ENCODE data around the gene ERBB3. TPM values are rescaled to one million over a fixed set of nuclear protein-coding genes. Genes with fewer than 3 reads are reported as not detected.

The ERBB3 gene
- total RNA-seq, 2 donors from 2014 or later = 1.4 to 1.9 TPM

GRCh38 chr12:56121204-56121870 is 41.4 kb downstream of the ERBB3 start:
- Mint-ChIP-seq H3K36me3 (ENCODE audit: insufficient read depth in 2 of 2) (peaks cover 16 to 27% of the 10 kb centered on the region in 2 donors), H3K4me1 (ENCODE audit: low read depth) (peaks cover 40% of the 10 kb centered on the region), H3K9me3 (no peaks in the 10 kb centered on the region), H3K4me3 (no peak overlapping the region), H3K27me3 (ENCODE audit: low read depth) (no peaks in the 10 kb centered on the region), H3K27ac (no peak overlapping the region)
- DNase-seq = no peak
- ATAC-seq (replicated peaks in 1 of 2) = no peak

GRCh38 chr12:56122637-56123036 is 42.7 kb downstream of the ERBB3 start:
- no peak overlapping the region for H3K4me3 Mint-ChIP-seq
- no peaks in the 10 kb centered on the region for H3K9me3 Mint-ChIP-seq
- DNase-seq (no peak), ATAC-seq (replicated peaks in 1 of 2) (no peak)
- H3K27me3 Mint-ChIP-seq (ENCODE audit: low read depth) = no peaks in the 10 kb centered on the region
- no peak overlapping the region for H3K27ac Mint-ChIP-seq
- H3K36me3 Mint-ChIP-seq (ENCODE audit: insufficient read depth in 2 of 2) = peaks cover 6 to 16% of the 10 kb centered on the region in 2 donors
- H3K4me1 Mint-ChIP-seq (ENCODE audit: low read depth) = peaks cover 51% of the 10 kb centered on the region

- DNase-seq = no peak
- no peaks in the 10 kb centered on the region for H3K9me3 Mint-ChIP-seq
- H3K27me3 Mint-ChIP-seq (ENCODE audit: low read depth) = no peaks in the 10 kb centered on the region
- peak overlapping the region; percentile 68 for H3K27ac Mint-ChIP-seq
- no peak for ATAC-seq (replicated peaks in 1 of 2)
- peaks cover 7 to 14% of the 10 kb centered on the region in 2 donors for H3K36me3 Mint-ChIP-seq (ENCODE audit: insufficient read depth in 2 of 2)
- peaks cover 43% of the 10 kb centered on the region for H3K4me1 Mint-ChIP-seq (ENCODE audit: low read depth)
- no peak overlapping the region for H3K4me3 Mint-ChIP-seq
Observed at GRCh38 chr12:56124133-56124532, 44.2 kb downstream of the ERBB3 start.

- ATAC-seq (replicated peaks in 1 of 2) = no peak
- Mint-ChIP-seq H3K9me3 (no peaks in the 10 kb centered on the region), H3K4me3 (peak overlapping the region; percentile 97 to 98), H3K36me3 (ENCODE audit: insufficient read depth in 2 of 2) (peaks cover 14 to 23% of the 10 kb centered on the region in 2 donors), H3K27me3 (ENCODE audit: low read depth) (no peaks in the 10 kb centered on the region), H3K4me1 (ENCODE audit: low read depth) (peaks cover 56% of the 10 kb centered on the region), H3K27ac (peak overlapping the region; percentile 81)
- DNase-seq = no peak
Observed at GRCh38 chr12:56126732-56127239, 46.8 kb downstream of the ERBB3 start.

GRCh38 chr12:56127485-56127887 is 47.5 kb downstream of the ERBB3 start:
- Mint-ChIP-seq H3K4me1 (ENCODE audit: low read depth) (peaks cover 62% of the 10 kb centered on the region), H3K9me3 (no peaks in the 10 kb centered on the region), H3K27me3 (ENCODE audit: low read depth) (no peaks in the 10 kb centered on the region), H3K27ac (peak overlapping the region; percentile 34), H3K4me3 (peak overlapping the region; percentile 97 to 98), H3K36me3 (ENCODE audit: insufficient read depth in 2 of 2) (peaks cover 20 to 28% of the 10 kb centered on the region in 2 donors)
- DNase-seq (no peak), ATAC-seq (replicated peaks in 1 of 2) (no peak)

- Mint-ChIP-seq H3K9me3 (no peaks in the 10 kb centered on the region), H3K36me3 (ENCODE audit: insufficient read depth in 2 of 2) (peaks cover 21 to 29% of the 10 kb centered on the region in 2 donors), H3K27ac (peak within 1 kb of the TSS; percentile 94), H3K4me3 (peak within 1 kb of the TSS; percentile 97 to 98), H3K4me1 (ENCODE audit: low read depth) (peaks cover 62% of the 10 kb centered on the region), H3K27me3 (ENCODE audit: low read depth) (no peaks in the 10 kb centered on the region)
- DNase-seq (peak; percentile 97 to 99), ATAC-seq (replicated peaks in 1 of 2) (peak; percentile 93 to 94)
Observed at GRCh38 chr12:56127888-56128669, 48.1 kb downstream of the ERBB3 start, which contains the start of gene ESYT1. ESYT1 (plus strand) TSS chr12:56128267; CDS start chr12:56128320, 53 bp downstream.

GRCh38 chr12:56128670-56129205 is 48.8 kb downstream of the ERBB3 start:
- Mint-ChIP-seq H3K27ac (peak overlapping the region; percentile 94), H3K9me3 (no peaks in the 10 kb centered on the region), H3K4me1 (ENCODE audit: low read depth) (peaks cover 68% of the 10 kb centered on the region), H3K27me3 (ENCODE audit: low read depth) (no peaks in the 10 kb centered on the region), H3K36me3 (ENCODE audit: insufficient read depth in 2 of 2) (peaks cover 24 to 32% of the 10 kb centered on the region in 2 donors), H3K4me3 (peak overlapping the region; percentile 97 to 98)
- ATAC-seq (replicated peaks in 1 of 2) (no peak), DNase-seq (peak in 1 of 2 donors; percentile 46)

GRCh38 chr12:56129206-56129941 is 49.4 kb downstream of the ERBB3 start:
- DNase-seq = peak; percentile 80
- peaks cover 26 to 29% of the 10 kb centered on the region in 2 donors for H3K36me3 Mint-ChIP-seq (ENCODE audit: insufficient read depth in 2 of 2)
- peak; percentile 28 to 43 for ATAC-seq (replicated peaks in 1 of 2)
- H3K9me3 Mint-ChIP-seq = no peaks in the 10 kb centered on the region
- peak overlapping the region; percentile 97 to 98 for H3K4me3 Mint-ChIP-seq
- peak overlapping the region; percentile 94 for H3K27ac Mint-ChIP-seq
- H3K27me3 Mint-ChIP-seq (ENCODE audit: low read depth) = no peaks in the 10 kb centered on the region
- H3K4me1 Mint-ChIP-seq (ENCODE audit: low read depth) = peaks cover 68% of the 10 kb centered on the region

GRCh38 chr12:56129942-56130495 is 50.1 kb downstream of the ERBB3 start:
- peaks cover 71% of the 10 kb centered on the region for H3K4me1 Mint-ChIP-seq (ENCODE audit: low read depth)
- no peak for DNase-seq
- ATAC-seq (replicated peaks in 1 of 2) = no peak
- H3K9me3 Mint-ChIP-seq = no peaks in the 10 kb centered on the region
- no peaks in the 10 kb centered on the region for H3K27me3 Mint-ChIP-seq (ENCODE audit: low read depth)
- H3K36me3 Mint-ChIP-seq (ENCODE audit: insufficient read depth in 2 of 2) = peaks cover 26 to 33% of the 10 kb centered on the region in 2 donors
- peak overlapping the region; percentile 97 to 98 for H3K4me3 Mint-ChIP-seq
- peak overlapping the region; percentile 94 for H3K27ac Mint-ChIP-seq

GRCh38 chr12:56130876-56131275 is 50.9 kb downstream of the ERBB3 start:
- Mint-ChIP-seq H3K27ac (no peak overlapping the region), H3K4me1 (ENCODE audit: low read depth) (peaks cover 72% of the 10 kb centered on the region), H3K9me3 (no peaks in the 10 kb centered on the region), H3K27me3 (ENCODE audit: low read depth) (no peaks in the 10 kb centered on the region), H3K4me3 (peak overlapping the region; percentile 97 to 98), H3K36me3 (ENCODE audit: insufficient read depth in 2 of 2) (peaks cover 26 to 37% of the 10 kb centered on the region in 2 donors)
- ATAC-seq (replicated peaks in 1 of 2) (no peak), DNase-seq (no peak)

GRCh38 chr12:56134897-56135296 is 54.9 kb downstream of the ERBB3 start:
- Mint-ChIP-seq H3K27ac (peak overlapping the region; percentile 43), H3K4me3 (no peak overlapping the region), H3K27me3 (ENCODE audit: low read depth) (no peaks in the 10 kb centered on the region), H3K36me3 (ENCODE audit: insufficient read depth in 2 of 2) (peaks cover 27 to 64% of the 10 kb centered on the region in 2 donors), H3K9me3 (no peaks in the 10 kb centered on the region), H3K4me1 (ENCODE audit: low read depth) (peaks cover 58% of the 10 kb centered on the region)
- no peak for ATAC-seq (replicated peaks in 1 of 2)
- DNase-seq = no peak

- Mint-ChIP-seq H3K27ac (peak overlapping the region; percentile 39), H3K9me3 (no peaks in the 10 kb centered on the region), H3K36me3 (ENCODE audit: insufficient read depth in 2 of 2) (peaks cover 25 to 55% of the 10 kb centered on the region in 2 donors), H3K4me1 (ENCODE audit: low read depth) (peaks cover 36% of the 10 kb centered on the region), H3K27me3 (ENCODE audit: low read depth) (no peaks in the 10 kb centered on the region), H3K4me3 (no peak overlapping the region)
- DNase-seq (no peak), ATAC-seq (replicated peaks in 1 of 2) (no peak)
Observed at GRCh38 chr12:56137853-56138571, 58.0 kb downstream of the ERBB3 start.

Measured in activated T-cell treated with anti-CD3 and anti-CD28 coated beads, Interleukin-2, amount 50 U/mL, for 72 hours (primary cell).